H1 (cell line): ENCODE results near the gene MMP19. TPM values are rescaled to one million over a fixed set of nuclear protein-coding genes. Genes with fewer than 3 reads are reported as not detected.

Source experiments
- CTCF ChIA-PET: fragments of 300-600 bp; sonication (Branson Sonifier 250); formaldehyde crosslinking; loops from one replicate; lab custom pipeline; 2021; ENCODE audit not compliant: partially characterized antibody; lab: Charles Lee
- POLR2A ChIA-PET: fragments of 300-600 bp; sonication (Branson Sonifier 250); formaldehyde crosslinking; loops from one replicate; lab custom pipeline; 2021; ENCODE audit warnings: inconsistent platforms; ENCODE audit not compliant: partially characterized antibody; lab: Charles Lee
- DNase-seq, 2 experiments: peaks; one replicate each; pipeline versions ENCODE4 v3.0.0 to v3.0.0-alpha.2; 2010 to 2022; ENCODE audit warnings: low spot score in 2 of 2, low read depth in 1 of 2, mixed read lengths in 1 of 2
- FAIRE-seq: peaks from 2 replicates; lab custom pipeline; 2011; peaks lifted over from hg19 to GRCh38; lab: Jason Lieb, UNC
- H2AFZ ChIP-seq: 2 replicates; pipeline ENCODE4 v1.8.1; 2012; ENCODE audit warnings: low read length, inconsistent platforms
- H2AK5ac ChIP-seq: 2 replicates; pipeline ENCODE4 v1.6.1; 2013; ENCODE audit warnings: low read depth, low read length
- H2BK120ac ChIP-seq: replicated peaks from 2 replicates; pipeline ENCODE3; 2013; ENCODE audit warnings: low read depth, low read length, inconsistent platforms
- H2BK12ac ChIP-seq: 2 replicates; pipeline ENCODE4 v1.6.1; 2013; ENCODE audit warnings: low read depth, low read length
- H2BK15ac ChIP-seq: 2 replicates; pipeline ENCODE4 v1.6.1; 2013; ENCODE audit warnings: low read length
- H2BK20ac ChIP-seq: 2 replicates; pipeline ENCODE4 v1.6.1; 2013; ENCODE audit warnings: low read length
- H2BK5ac ChIP-seq: 2 replicates; pipeline ENCODE4 v1.6.1; 2013; ENCODE audit warnings: low read depth, low read length
- H3K14ac ChIP-seq: 2 replicates; pipeline ENCODE4 v1.6.1; 2013; ENCODE audit warnings: inconsistent platforms; ENCODE audit not compliant: insufficient read length
- H3K18ac ChIP-seq: 2 replicates; pipeline ENCODE4 v1.6.1; 2013; ENCODE audit warnings: low read length; ENCODE audit errors: extremely low read depth
- H3K23ac ChIP-seq: 2 replicates; pipeline ENCODE4 v1.6.1; 2013; ENCODE audit warnings: inconsistent platforms; ENCODE audit not compliant: insufficient read length
- H3K23me2 ChIP-seq: 2 replicates; pipeline ENCODE4 v1.6.1; 2013; ENCODE audit warnings: low read depth, low read length
- H3K27ac ChIP-seq: 2 replicates; pipeline ENCODE4 v1.6.1; 2011; ENCODE audit warnings: low read depth, low read length, inconsistent platforms
- H3K27me3 ChIP-seq, 4 experiments: replicated peaks in 1 of 4; 1 replicate in 1 of 4; 2 replicates in 3 of 4; pipeline versions ENCODE4 v1.6.1 to v1.8.1; 2011 to 2013; ENCODE audit warnings: low read length in 3 of 4, mild to moderate bottlenecking in 3 of 4, inconsistent platforms in 2 of 4, mixed read lengths in 2 of 4, moderate library complexity in 1 of 4; ENCODE audit not compliant: control insufficient read depth in 3 of 4, insufficient read depth in 3 of 4; ENCODE audit errors: extremely low read depth in 1 of 4
- H3K36me3 ChIP-seq, 4 experiments: 2 replicates each; pipeline versions ENCODE4 v1.6.1 to v1.8.1; 2011 to 2013; ENCODE audit warnings: mild to moderate bottlenecking in 4 of 4, low read length in 3 of 4, moderate library complexity in 2 of 4, control low read depth in 1 of 4, inconsistent platforms in 1 of 4; ENCODE audit not compliant: insufficient read depth in 4 of 4, control insufficient read depth in 2 of 4
- H3K4ac ChIP-seq: replicated peaks from 2 replicates; pipeline ENCODE3; 2013; ENCODE audit warnings: low read length, low read depth, mixed read lengths, inconsistent platforms; ENCODE audit not compliant: insufficient read length
- H3K4me1 ChIP-seq, 4 experiments: replicated peaks in 1 of 4; 1 replicate in 1 of 4; 2 replicates in 3 of 4; pipeline versions ENCODE4 v1.6.1 to v1.8.1; 2011 to 2013; ENCODE audit warnings: low read length in 3 of 4, inconsistent platforms in 2 of 4, mixed read lengths in 1 of 4; ENCODE audit not compliant: insufficient read depth in 4 of 4, control insufficient read depth in 3 of 4
- H3K4me2 ChIP-seq, 2 experiments: 2 replicates each; pipeline versions ENCODE4 v1.6.1 to v1.8.1; 2011 to 2013; ENCODE audit warnings: low read depth in 2 of 2, low read length in 2 of 2, control low read depth in 1 of 2, inconsistent platforms in 1 of 2, mild to moderate bottlenecking in 1 of 2; ENCODE audit not compliant: insufficient read depth in 1 of 2
- H3K4me3 ChIP-seq, 4 experiments: fragments of 200-600, 300-600 bp in 1 of 4; sonication (generic), shearing (Covaris generic), sonication (Bioruptor Twin) in 1 of 4; 2 replicates each; pipeline versions ENCODE4 v1.5.1 to v1.8.1; 2011 to 2016; ENCODE audit warnings: low read length in 4 of 4, low read depth in 3 of 4, control low read depth in 2 of 4, inconsistent platforms in 2 of 4, mild to moderate bottlenecking in 2 of 4, mixed read lengths in 1 of 4, moderate library complexity in 1 of 4; ENCODE audit not compliant: insufficient read depth in 2 of 4; ENCODE audit errors: extremely low read depth in 1 of 4
- H3K56ac ChIP-seq: replicated peaks from 2 replicates; pipeline ENCODE3; 2013; ENCODE audit warnings: low read depth, mild to moderate bottlenecking, mixed read lengths, low read length, inconsistent platforms; ENCODE audit not compliant: insufficient read length
- H3K79me1 ChIP-seq: 2 replicates; pipeline ENCODE4 v1.6.1; 2013; ENCODE audit warnings: low read depth, low read length, control low read depth
- H3K79me2 ChIP-seq, 2 experiments: 2 replicates each; pipeline versions ENCODE4 v1.6.1 to v1.8.1; 2012 to 2013; ENCODE audit warnings: low read length in 2 of 2, mild to moderate bottlenecking in 2 of 2, inconsistent platforms in 1 of 2; ENCODE audit not compliant: insufficient read depth in 2 of 2, control insufficient read depth in 1 of 2
- H3K9ac ChIP-seq, 4 experiments: replicated peaks in 1 of 4; 1 replicate in 1 of 4; 2 replicates in 3 of 4; pipeline versions ENCODE4 v1.6.1 to v1.8.1; 2011 to 2013; ENCODE audit warnings: low read depth in 3 of 4, low read length in 3 of 4, control low read depth in 2 of 4, mild to moderate bottlenecking in 2 of 4, moderate library complexity in 2 of 4, inconsistent platforms in 1 of 4; ENCODE audit errors: extremely low read depth in 1 of 4
- H3K9me3 ChIP-seq, 2 experiments: 2 replicates each; pipeline versions ENCODE4 v1.6.1 to v1.8.1; 2012 to 2013; ENCODE audit warnings: mild to moderate bottlenecking in 2 of 2, moderate library complexity in 2 of 2, control low read depth in 1 of 2, inconsistent platforms in 1 of 2, low read depth in 1 of 2, low read length in 1 of 2, mixed read lengths in 1 of 2; ENCODE audit not compliant: insufficient read depth in 2 of 2
- H4K20me1 ChIP-seq, 2 experiments: replicated peaks in 1 of 2; 2 replicates each; pipeline versions ENCODE3 to v1.8.1; 2011 to 2013; ENCODE audit warnings: inconsistent platforms in 2 of 2, low read length in 2 of 2, mild to moderate bottlenecking in 1 of 2; ENCODE audit not compliant: insufficient read depth in 2 of 2, control insufficient read depth in 1 of 2
- H4K5ac ChIP-seq: 2 replicates; pipeline ENCODE4 v1.6.1; 2013; ENCODE audit warnings: low read length, low read depth, mixed read lengths, inconsistent platforms; ENCODE audit not compliant: insufficient read length
- H4K8ac ChIP-seq: 2 replicates; pipeline ENCODE4 v1.8.0; 2013; ENCODE audit warnings: mild to moderate bottlenecking, moderate library complexity, low read length, inconsistent platforms; ENCODE audit not compliant: insufficient read depth; ENCODE audit errors: extremely low read depth
- H4K91ac ChIP-seq: replicated peaks from 2 replicates; pipeline ENCODE3; 2013; ENCODE audit warnings: low read length, mixed read lengths, inconsistent platforms; ENCODE audit not compliant: insufficient read length
- BCL11A ChIP-seq, 2 experiments: IDR thresholded peaks; one replicate each; pipeline ENCODE4 v1.6.1; 2011; ENCODE audit warnings: low read depth in 2 of 2, low read length in 2 of 2, mild to moderate bottlenecking in 2 of 2
- CREB1 ChIP-seq: IDR thresholded peaks from 2 replicates; pipeline ENCODE4 v1.6.1; 2012; ENCODE audit warnings: inconsistent platforms
- GTF2F1 ChIP-seq: IDR thresholded peaks from 2 replicates; pipeline ENCODE4 v1.6.1; 2012; ENCODE audit warnings: low read depth, low read length, improper control_type of control experiment, borderline replicate concordance
- HDAC6 ChIP-seq: IDR thresholded peaks from one replicate; pipeline ENCODE4 v1.7.1; 2012; ENCODE audit warnings: low read depth, mild to moderate bottlenecking, inconsistent platforms, low read length, moderate library complexity
- KDM1A ChIP-seq: fragments of 200-600, 300-600 bp; sonication (generic); IDR thresholded peaks from 2 replicates; pipeline ENCODE4 v1.7.1; 2016; ENCODE audit warnings: mild to moderate bottlenecking, low read length, borderline replicate concordance
- MAFK ChIP-seq: IDR thresholded peaks from 2 replicates; pipeline ENCODE4 v1.6.1; 2012; ENCODE audit warnings: low read depth, mild to moderate bottlenecking, improper control_type of control experiment, low read length
- NRF1 ChIP-seq: IDR thresholded peaks from 2 replicates; pipeline ENCODE4 v1.6.1; 2011; ENCODE audit warnings: mild to moderate bottlenecking, low read depth, low read length, improper control_type of control experiment
- POLR2A ChIP-seq, 2 experiments: IDR thresholded peaks; 1 replicate in 1 of 2; 2 replicates in 1 of 2; pipeline ENCODE4 v1.6.1; 2011; ENCODE audit warnings: low read depth in 2 of 2, low read length in 2 of 2, mild to moderate bottlenecking in 2 of 2; ENCODE audit errors: control extremely low read depth in 1 of 2
- RFX5 ChIP-seq: IDR thresholded peaks from 2 replicates; pipeline ENCODE4 v1.6.1; 2011; ENCODE audit warnings: low read depth, low read length, improper control_type of control experiment, borderline replicate concordance
- SIX5 ChIP-seq: IDR thresholded peaks from 2 replicates; pipeline ENCODE4 v1.6.1; 2011; ENCODE audit warnings: mild to moderate bottlenecking, low read depth, low read length
- SP4 ChIP-seq: IDR thresholded peaks from 2 replicates; pipeline ENCODE4 v1.6.1; 2012; ENCODE audit warnings: low read length, inconsistent platforms
- SUZ12 ChIP-seq: fragments of 200-600 bp; sonication (generic); IDR thresholded peaks from 2 replicates; pipeline ENCODE4 v1.6.1; 2012; ENCODE audit warnings: mild to moderate bottlenecking, inconsistent platforms, low read length, moderate library complexity, mixed read lengths
- TCF12 ChIP-seq: IDR thresholded peaks from 2 replicates; pipeline ENCODE4 v1.6.1; 2011; ENCODE audit warnings: low read depth, mild to moderate bottlenecking, low read length
- TEAD4 ChIP-seq: IDR thresholded peaks from 2 replicates; pipeline ENCODE4 v1.6.1; 2012; ENCODE audit warnings: low read depth, low read length, inconsistent platforms, mixed read lengths
- YY1 ChIP-seq: IDR thresholded peaks from 2 replicates; pipeline ENCODE4 v1.6.1; 2011; ENCODE audit warnings: low read depth, mild to moderate bottlenecking, low read length
- WGBS, 2 experiments: shearing (Covaris generic) in 1 of 2; methylation state at CpG; one replicate each; pipeline versions ENCODE4 v1.1.6 to v1.1.7; 2013 to 2015; ENCODE audit warnings: low lambda C conversion rate in 2 of 2, mixed read lengths in 2 of 2, inconsistent platforms in 1 of 2, low coverage in 1 of 2, missing lambda C conversion rate in 1 of 2; ENCODE audit not compliant: insufficient replicate concordance in 2 of 2, insufficient coverage in 1 of 2, insufficient read length in 1 of 2; ENCODE audit errors: extremely low coverage in 1 of 2, missing lambda C conversion rate in 1 of 2; 5-methylcytosine and 5-hydroxymethylcytosine counted together
- polyA plus RNA-seq, 7 experiments: library from polyadenylated mRNA; depleted of rRNA in 3 of 7; stranded (reverse) in 5 of 7; unstranded in 2 of 7; fragments of >200 nt in 5 of 7; fragments of 200-250 nt in 2 of 7; gene quantifications; 1 replicate in 5 of 7; 2 replicates in 1 of 7; 4 replicates in 1 of 7; pipeline versions ENCODE4 v1.2.1 to v1.2.3, GENCODE V29; 2011 to 2013; ENCODE audit warnings: missing spikeins in 2 of 7, mixed read lengths in 2 of 7
- total RNA-seq: library from RNA; stranded (reverse); fragmentation: NEBNext Ultra II Directional; extraction: Animal tissue kit (Norgen Biotek cat#: 25700); gene quantifications from 2 replicates; pipeline ENCODE4 v1.2.1, GENCODE V29; 2021
- TF ChIP-seq, protein P1 (sequence below): IDR thresholded peaks from 2 replicates; pipeline ENCODE4 v1.6.1; 2011; ENCODE audit warnings: low read depth, mild to moderate bottlenecking, low read length; ENCODE audit not compliant: insufficient read depth

Gene MMP19
- total and polyA plus RNA-seq, 2 of the 8 experiments (the other 6 are each of a cell fraction or from before 2014, with no cell fraction given): 2.7 to 3.3 TPM

DNA sequence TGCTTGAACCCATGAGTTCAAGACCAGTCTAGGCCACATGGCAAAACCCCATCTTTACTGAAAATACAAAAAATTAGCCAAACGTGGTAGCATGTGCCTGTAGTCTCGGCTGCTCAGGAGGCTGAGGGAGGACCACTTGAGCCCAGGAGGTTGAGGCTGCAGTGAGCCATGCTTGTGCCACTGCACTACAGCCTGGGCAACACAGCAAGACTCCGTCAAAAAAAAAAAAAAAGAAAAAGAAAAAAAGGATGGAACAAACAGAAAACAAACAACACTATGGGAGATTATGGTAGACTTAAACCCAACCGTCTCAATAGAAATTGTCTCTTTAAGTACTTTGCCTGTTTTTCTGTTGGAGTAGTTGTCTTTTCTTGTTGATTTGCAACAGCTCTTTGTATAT is 48.6 kb upstream of the MMP19 start:
- no peak overlapping the region for H2AFZ ChIP-seq
- H3K56ac ChIP-seq: no peak overlapping the region
- H3K4me1 ChIP-seq: no peaks in the 10 kb centered on the region
- CTCF ChIA-PET: interaction anchor here (0.6 kb wide), 1 partner anchor 33 kb away, joined by 3 read pairs; no protein-coding TSS in a partner anchor
- H3K18ac ChIP-seq: no peak overlapping the region
- no peaks in the 10 kb centered on the region for H4K20me1 ChIP-seq
- H3K36me3 ChIP-seq: no peaks in the 10 kb centered on the region
- no peak overlapping the region for H4K91ac ChIP-seq
- no peak overlapping the region for H4K8ac ChIP-seq
- no peak overlapping the region for H2BK12ac ChIP-seq
- no peak for DNase-seq
- H3K27me3 ChIP-seq: no peaks in the 10 kb centered on the region
- H2BK20ac ChIP-seq: no peak overlapping the region
- H3K23ac ChIP-seq: no peak overlapping the region
- no peak overlapping the region for H3K4ac ChIP-seq
- H3K14ac ChIP-seq: no peak overlapping the region
- no peaks in the 10 kb centered on the region for H3K79me1 ChIP-seq
- POLR2A ChIA-PET: interaction anchor here (0.6 kb wide), 1 partner anchor 154 kb away, joined by 4 read pairs; no protein-coding TSS in a partner anchor
- no peak overlapping the region for H2AK5ac ChIP-seq
- WGBS, 2 experiments: 80% methylated on average over 3 of the region's 4 CpGs; no CpG with 5 or more reads in 1 of the 2 experiments
- no peaks in the 10 kb centered on the region for H3K9me3 ChIP-seq
- FAIRE-seq: no peak
- no peak overlapping the region for H3K27ac ChIP-seq
- H3K4me3 ChIP-seq: no peak overlapping the region
- no peak overlapping the region for H4K5ac ChIP-seq
- no peaks in the 10 kb centered on the region for H3K79me2 ChIP-seq
- no peak overlapping the region for H3K9ac ChIP-seq
- H3K4me2 ChIP-seq: no peak overlapping the region
- H2BK5ac ChIP-seq: no peak overlapping the region
- H3K23me2 ChIP-seq: no peaks in the 10 kb centered on the region
- H2BK120ac ChIP-seq: no peak overlapping the region
- no peak for TF ChIP-seq SUZ12
- no peak for TF ChIP-seq YY1
- no peak for TF ChIP-seq TCF12
- TF ChIP-seq BCL11A (IDR thresholded peaks at IDR 0.05; ENCODE audit: low read depth in 2 of 2, low read length in 2 of 2): no peak
- TF ChIP-seq MAFK: no peak
- TF ChIP-seq TEAD4: no peak
- no peak for TF ChIP-seq POLR2A (IDR thresholded peaks at IDR 0.05; ENCODE audit: control extremely low read depth in 1 of 2, low read depth in 2 of 2, low read length in 2 of 2)
- no peak for TF ChIP-seq CREB1
- TF ChIP-seq NRF1: no peak
- no peak for TF ChIP-seq KDM1A
- no peak for TF ChIP-seq RFX5
- TF ChIP-seq SIX5: no peak
- TF ChIP-seq, protein P1, sequence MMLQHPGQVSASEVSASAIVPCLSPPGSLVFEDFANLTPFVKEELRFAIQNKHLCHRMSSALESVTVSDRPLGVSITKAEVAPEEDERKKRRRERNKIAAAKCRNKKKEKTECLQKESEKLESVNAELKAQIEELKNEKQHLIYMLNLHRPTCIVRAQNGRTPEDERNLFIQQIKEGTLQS: no peak
- no peak for TF ChIP-seq SP4
- no peak for TF ChIP-seq HDAC6
- TF ChIP-seq GTF2F1: no peak
- no peak overlapping the region for H2BK15ac ChIP-seq
